GM18519 (cell line): Measurements from ENCODE around the gene GALC.

ENCODE experiments used
- ATAC-seq: cut with Tn5 transposase; IDR thresholded peaks from one replicate; pipeline ENCODE4 v1.9.1; 2021; ENCODE audit warnings: mild to moderate bottlenecking, moderate library complexity; ENCODE audit not compliant: unreplicated experiment, low FRiP score

GALC gene

GRCh38 chr14:88008039-88008742 lies 15.2 kb upstream of the GALC start:
- ATAC-seq, result no peak

GRCh38 chr14:88007608-88008007 lies 14.6 kb upstream of the GALC start:
- ATAC-seq, result no peak

- peak; percentile 94 for ATAC-seq
Observed at GRCh38 chr14:88005978-88006851, 13.2 kb upstream of the GALC start.

- ATAC-seq, result peak; percentile 58
Observed at GRCh38 chr14:88005050-88005481, 12.1 kb upstream of the GALC start, which contains the start of gene GPR65. Gene GPR65 (plus strand): TSS chr14:88005135. CDS start chr14:88010848, 5,713 bp downstream.

GRCh38 chr14:88004506-88005036 lies 11.6 kb upstream of the GALC start:
- no peak for ATAC-seq

- ATAC-seq, result no peak
Observed at GRCh38 chr14:88003425-88003824, 10.4 kb upstream of the GALC start.

- ATAC-seq, result no peak
Observed at GRCh38 chr14:88002421-88003075, 9.6 kb upstream of the GALC start.

- no peak for ATAC-seq
Observed at GRCh38 chr14:87999277-87999676, 6.3 kb upstream of the GALC start.

GRCh38 chr14:87998482-87998881 lies 5.5 kb upstream of the GALC start:
- no peak for ATAC-seq

- ATAC-seq, result no peak
Observed at GRCh38 chr14:87996291-87996592, 3.3 kb upstream of the GALC start.

- no peak for ATAC-seq
Observed at GRCh38 chr14:87995500-87996290, 2.7 kb upstream of the GALC start.

- ATAC-seq, result peak; percentile 37
Observed at GRCh38 chr14:87994974-87995373, 2.0 kb upstream of the GALC start.

GRCh38 chr14:87992346-87992717 lies 650 bp downstream of the GALC start:
- no peak for ATAC-seq

GRCh38 chr14:87990682-87991081 lies 2.3 kb downstream of the GALC start:
- ATAC-seq, result no peak

GRCh38 chr14:87989956-87990299 lies 3.1 kb downstream of the GALC start:
- ATAC-seq, result no peak

- ATAC-seq, result no peak
Observed at GRCh38 chr14:87989221-87989955, 3.6 kb downstream of the GALC start.

GRCh38 chr14:87979689-87980088 lies 13.3 kb downstream of the GALC start:
- no peak for ATAC-seq

- no peak for ATAC-seq
Observed at GRCh38 chr14:87975636-87976035, 17.3 kb downstream of the GALC start.

GRCh38 chr14:87971010-87971409 lies 22.0 kb downstream of the GALC start:
- no peak for ATAC-seq

- no peak for ATAC-seq
Observed at GRCh38 chr14:87967496-87967895, 25.5 kb downstream of the GALC start.
